Measurements from ENCODE around the gene SBNO2.

Gene SBNO2

GRCh38 chr19:1168572-1169410 lies 5.3 kb downstream of the SBNO2 start:
- no peak for DNase-seq

GRCh38 chr19:1167687-1168571 lies 6.1 kb downstream of the SBNO2 start:
- no peak for DNase-seq

- DNase-seq = no peak
Observed at GRCh38 chr19:1166872-1167573, 7.0 kb downstream of the SBNO2 start.

- DNase-seq = no peak
Observed at GRCh38 chr19:1164684-1165531, 9.2 kb downstream of the SBNO2 start.

GRCh38 chr19:1163934-1164683 lies 10.0 kb downstream of the SBNO2 start:
- no peak for DNase-seq

GRCh38 chr19:1163283-1163933 lies 10.7 kb downstream of the SBNO2 start:
- no peak for DNase-seq

GRCh38 chr19:1162404-1163282 lies 11.4 kb downstream of the SBNO2 start:
- no peak for DNase-seq

GRCh38 chr19:1161716-1162115 lies 12.4 kb downstream of the SBNO2 start:
- DNase-seq = no peak

- no peak for DNase-seq
Observed at GRCh38 chr19:1159864-1160595, 14.0 kb downstream of the SBNO2 start.

- no peak for DNase-seq
Observed at GRCh38 chr19:1158885-1159448, 15.1 kb downstream of the SBNO2 start.

GRCh38 chr19:1157931-1158884 lies 15.9 kb downstream of the SBNO2 start:
- no peak for DNase-seq

- DNase-seq = no peak
Observed at GRCh38 chr19:1156830-1157615, 17.0 kb downstream of the SBNO2 start.

GRCh38 chr19:1156305-1156801 lies 17.7 kb downstream of the SBNO2 start:
- no peak for DNase-seq

GRCh38 chr19:1155352-1156304 lies 18.4 kb downstream of the SBNO2 start:
- no peak for DNase-seq

GRCh38 chr19:1154731-1155351 lies 19.2 kb downstream of the SBNO2 start:
- no peak for DNase-seq

Data from stimulated activated CD4-positive, alpha-beta T cell treated with anti-CD3 and anti-CD28 coated beads, Interleukin-4, amount 100 ng/mL, for 24 hours (primary cell).